Kidney (tissue), 14 donors: ENCODE measurements around the gene TJP1. TPM values are rescaled to one million over a fixed set of nuclear protein-coding genes. Genes with fewer than 3 reads are reported as not detected.

Experiments used
- DNase-seq, 5 donors: peaks; one replicate each; pipeline ENCODE4 v3.0.0-alpha.2; 2013 to 2020
- FAIRE-seq: peaks from 2 replicates; lab custom pipeline; 2012; peaks lifted over from hg19 to GRCh38; lab: Jason Lieb, UNC
- H3K27ac ChIP-seq, 2 donors: one replicate each; pipeline ENCODE4 v1.7.0; 2013; ENCODE audit warnings: low read depth in 2 of 2, low read length in 2 of 2, inconsistent platforms in 1 of 2
- H3K27me3 ChIP-seq: one replicate; pipeline ENCODE4 v1.7.1; 2013; ENCODE audit warnings: low read length, inconsistent platforms; ENCODE audit not compliant: control insufficient read depth, insufficient read depth
- H3K36me3 ChIP-seq, 3 donors: one replicate each; pipeline versions ENCODE4 v1.7.0 to v1.7.1; 2013; ENCODE audit warnings: low read length in 3 of 3, control low read depth in 1 of 3, inconsistent platforms in 1 of 3; ENCODE audit not compliant: insufficient read depth in 3 of 3, control insufficient read depth in 2 of 3
- H3K4me1 ChIP-seq, 3 donors: one replicate each; pipeline versions ENCODE4 v1.7.0 to v1.7.1; 2013; ENCODE audit warnings: low read length in 3 of 3, inconsistent platforms in 1 of 3, low read depth in 1 of 3; ENCODE audit not compliant: control insufficient read depth in 2 of 3, insufficient read depth in 2 of 3
- H3K4me3 ChIP-seq, 3 donors: one replicate each; pipeline versions ENCODE4 v1.7.0 to v1.8.1; 2013; ENCODE audit warnings: low read length in 3 of 3, control low read depth in 1 of 3, inconsistent platforms in 1 of 3
- H3K9ac ChIP-seq, 3 donors: one replicate each; pipeline versions ENCODE4 v1.7.0 to v1.7.1; 2013; ENCODE audit warnings: low read length in 3 of 3, control low read depth in 1 of 3, inconsistent platforms in 1 of 3
- H3K9me3 ChIP-seq, 3 donors: one replicate each; pipeline versions ENCODE4 v1.7.0 to v1.7.1; 2013; ENCODE audit warnings: low read length in 3 of 3, control low read depth in 1 of 3, inconsistent platforms in 1 of 3; ENCODE audit not compliant: control insufficient read depth in 2 of 3, insufficient read depth in 1 of 3
- intact Hi-C: fragments of 100-400 bp; cut with DNase I; formaldehyde crosslinking; loops from one replicate; pipeline ENCODE4 v1.11.1; 2022
- polyA plus RNA-seq: library from polyadenylated mRNA; stranded (reverse); fragments of 350-450 nt; fragmentation: Illumina TruSeq; extraction: RNeasy Lipid Tissue Mini Kit (QIAGEN cat#74804); gene quantifications from one replicate; pipeline ENCODE4 v1.2.3, GENCODE V29; 2014; ENCODE audit warnings: low read depth, low replicate concordance; ENCODE audit not compliant: insufficient read depth
- total RNA-seq: library from RNA; stranded (reverse); fragmentation: NEBNext Ultra II Directional; extraction: Animal tissue kit (Norgen Biotek cat#: 25700); gene quantifications from one replicate; pipeline ENCODE4 v1.2.1, GENCODE V29; 2021
- TF ChIP-seq, protein P1 (sequence below): IDR thresholded peaks from 3 replicates; pipeline ENCODE4 v1.5.1; 2012; ENCODE audit warnings: mild to moderate bottlenecking, moderate library complexity, borderline replicate concordance; ENCODE audit not compliant: insufficient read depth; ENCODE audit errors: extremely low read depth
- donor health status: control.
- donor health status: control.
- donor health status: control.
- donor health status: control.
- donor health status: control.
- donor health status: DM: yes; HTN: yes; CAD: no.
- donor health status: Normal renal cell carcinoma (clear cell type).

The TJP1 gene
- total and polyA plus RNA-seq, 2 donors from 2014 or later: 17.7 to 121 TPM

DNA sequence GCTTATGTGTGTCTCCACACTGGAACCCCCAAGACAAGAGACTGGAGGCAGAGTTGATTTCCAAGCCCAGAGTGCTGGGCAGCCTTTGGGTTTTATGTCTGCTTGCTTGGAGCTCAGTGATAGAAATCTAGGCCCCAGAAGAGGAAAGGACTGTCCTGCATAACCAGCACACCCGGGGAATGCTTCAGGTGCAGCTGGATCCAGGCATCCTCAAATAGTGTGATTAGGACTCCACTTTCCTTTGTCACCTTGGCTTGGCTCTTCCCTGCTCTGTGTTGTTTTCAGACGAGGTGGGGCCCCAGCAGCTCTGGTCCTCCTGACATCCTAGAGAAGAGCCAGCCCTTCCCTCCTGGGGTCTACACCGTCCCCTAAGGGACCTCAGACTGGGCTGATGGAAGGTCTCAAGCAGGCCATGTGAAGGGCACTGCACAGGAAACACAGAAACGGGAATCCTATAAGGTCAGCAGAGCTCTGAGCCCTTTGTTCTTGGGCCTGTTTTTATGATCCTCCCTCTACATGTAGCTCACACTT is 143.7 kb downstream of the TJP1 start:
- H3K36me3 ChIP-seq: no peaks in the 10 kb centered on the region
- DNase-seq (peak in 1 of 5 donors; percentile 26), FAIRE-seq (no peak)

DNA sequence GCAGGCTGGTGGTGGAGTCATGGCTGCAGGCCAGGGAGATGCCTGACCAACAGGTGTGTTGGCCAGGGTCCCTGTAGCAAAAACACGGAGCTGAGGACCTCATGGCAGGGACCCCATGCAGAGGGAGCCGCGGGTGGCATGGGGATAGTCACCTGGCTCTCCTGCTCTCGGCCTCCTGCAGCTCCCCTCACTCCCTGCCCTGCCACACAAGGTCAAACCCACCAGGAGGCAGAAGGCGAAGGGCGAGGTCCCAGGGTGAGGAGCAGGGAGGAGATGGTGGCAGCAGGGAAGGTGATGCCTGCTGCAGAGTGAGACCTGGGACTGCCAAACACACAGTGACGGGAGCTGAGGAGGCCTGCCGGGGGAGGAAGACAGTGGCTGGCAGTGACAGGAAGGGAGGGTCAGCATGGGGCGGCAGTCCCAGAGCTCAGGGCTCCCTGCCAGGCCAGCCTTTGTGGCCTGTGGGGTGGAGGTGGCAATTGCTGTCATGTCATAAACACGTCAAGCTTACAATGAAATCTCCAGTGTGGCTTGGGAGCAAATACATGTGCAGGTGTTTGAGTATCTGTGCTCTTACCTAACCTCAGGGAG is 144.3 kb downstream of the TJP1 start:
- H3K4me3 ChIP-seq: no peak overlapping the region
- H3K27ac ChIP-seq: no peak overlapping the region
- no peak overlapping the region for H3K9ac ChIP-seq
- FAIRE-seq (no peak), DNase-seq (peak in 1 of 5 donors; percentile 48)
- no peaks in the 10 kb centered on the region for H3K27me3 ChIP-seq
- peaks cover 0 to 2% (median 0%) of the 10 kb centered on the region in 3 donors for H3K4me1 ChIP-seq
- H3K9me3 ChIP-seq: no peaks in the 10 kb centered on the region
- intact Hi-C loops: no loop called here
- TF ChIP-seq, protein P1, sequence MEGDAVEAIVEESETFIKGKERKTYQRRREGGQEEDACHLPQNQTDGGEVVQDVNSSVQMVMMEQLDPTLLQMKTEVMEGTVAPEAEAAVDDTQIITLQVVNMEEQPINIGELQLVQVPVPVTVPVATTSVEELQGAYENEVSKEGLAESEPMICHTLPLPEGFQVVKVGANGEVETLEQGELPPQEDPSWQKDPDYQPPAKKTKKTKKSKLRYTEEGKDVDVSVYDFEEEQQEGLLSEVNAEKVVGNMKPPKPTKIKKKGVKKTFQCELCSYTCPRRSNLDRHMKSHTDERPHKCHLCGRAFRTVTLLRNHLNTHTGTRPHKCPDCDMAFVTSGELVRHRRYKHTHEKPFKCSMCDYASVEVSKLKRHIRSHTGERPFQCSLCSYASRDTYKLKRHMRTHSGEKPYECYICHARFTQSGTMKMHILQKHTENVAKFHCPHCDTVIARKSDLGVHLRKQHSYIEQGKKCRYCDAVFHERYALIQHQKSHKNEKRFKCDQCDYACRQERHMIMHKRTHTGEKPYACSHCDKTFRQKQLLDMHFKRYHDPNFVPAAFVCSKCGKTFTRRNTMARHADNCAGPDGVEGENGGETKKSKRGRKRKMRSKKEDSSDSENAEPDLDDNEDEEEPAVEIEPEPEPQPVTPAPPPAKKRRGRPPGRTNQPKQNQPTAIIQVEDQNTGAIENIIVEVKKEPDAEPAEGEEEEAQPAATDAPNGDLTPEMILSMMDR: no peak
- no peaks in the 10 kb centered on the region for H3K36me3 ChIP-seq

More for the DNA sequence above, 143.7 kb downstream of the TJP1 start:
- Histone ChIP-seq H3K9ac (no peak overlapping the region), H3K4me3 (no peak overlapping the region), H3K27ac (no peak overlapping the region), H3K27me3 (no peaks in the 10 kb centered on the region), H3K9me3 (no peaks in the 10 kb centered on the region), H3K4me1 (peaks cover 0 to 2% (median 0%) of the 10 kb centered on the region in 3 donors)
- intact Hi-C loops: no loop called here
- TF ChIP-seq, protein P1: no peak

DNA sequence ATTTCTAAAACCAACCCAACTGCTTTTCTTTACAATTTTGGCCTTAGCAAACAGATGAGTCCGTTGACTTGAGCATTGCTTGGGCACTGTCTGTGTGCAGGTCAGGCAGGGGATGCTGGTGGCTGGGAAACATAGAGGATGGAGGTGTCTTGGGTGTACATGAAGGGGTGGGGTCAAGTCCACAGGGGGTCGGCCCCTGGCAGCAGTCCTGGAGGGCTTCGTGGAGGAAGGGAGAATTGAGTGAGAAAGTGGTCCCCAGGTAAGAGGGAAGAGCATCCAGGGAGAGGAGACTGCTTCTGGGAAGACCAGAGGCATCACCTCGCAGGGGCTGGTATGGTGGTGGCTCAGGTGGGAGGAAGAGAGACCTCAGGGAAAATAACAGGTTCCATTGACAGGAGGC is 144.8 kb downstream of the TJP1 start:
- TF ChIP-seq, protein P1: no peak
- intact Hi-C loops: no loop called here
- Histone ChIP-seq H3K9ac (no peak overlapping the region), H3K27ac (no peak overlapping the region), H3K4me3 (no peak overlapping the region), H3K36me3 (no peaks in the 10 kb centered on the region), H3K27me3 (no peaks in the 10 kb centered on the region), H3K4me1 (peaks cover 0 to 2% (median 0%) of the 10 kb centered on the region in 3 donors), H3K9me3 (no peaks in the 10 kb centered on the region)
- FAIRE-seq (no peak), DNase-seq (peak in 1 of 5 donors; percentile 39)
